Uterus (tissue), 2 donors: ENCODE results near the gene AGBL4.

Experiments
- POLR2A ChIP-seq, 2 donors: fragments of 450-650 bp; IDR thresholded peaks; one replicate each; pipeline ENCODE4 v1.6.1; 2016; ENCODE audit warnings: antibody characterized with exemption in 2 of 2, mild to moderate bottlenecking in 1 of 2, moderate library complexity in 1 of 2
- TF ChIP-seq, protein P1 (sequence below), 4 experiments: fragments of 200-600 bp in 2 of 4; fragments of 450-650 bp in 2 of 4; sonication (generic) in 2 of 4; IDR thresholded peaks; one replicate each; pipeline ENCODE4 v1.5.1; 2016 to 2019; ENCODE audit warnings: antibody characterized with exemption in 4 of 4, mild to moderate bottlenecking in 2 of 4, moderate library complexity in 1 of 4

DNA sequence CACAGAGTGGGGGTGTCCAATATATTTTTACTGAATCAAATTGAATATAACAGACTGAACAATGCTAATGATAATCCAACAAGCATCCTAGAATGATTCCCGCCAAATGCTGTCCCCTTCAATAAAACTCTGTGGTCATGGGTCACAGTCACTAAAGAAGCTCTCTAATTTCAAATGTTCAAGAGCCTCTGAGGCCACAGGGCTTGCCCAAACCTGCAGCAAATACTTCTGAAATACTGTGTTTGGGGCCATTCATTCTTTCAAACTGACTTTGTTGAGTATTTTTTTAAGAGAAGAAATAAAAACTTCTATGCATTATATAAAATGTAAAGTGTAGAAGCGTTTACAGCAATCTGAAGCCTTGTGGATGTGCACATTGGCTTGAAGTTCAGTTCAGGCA, 1239.5 kb downstream of the AGBL4 start:
- TF ChIP-seq POLR2A (IDR thresholded peaks at IDR 0.05): no peak
- TF ChIP-seq, protein P1, sequence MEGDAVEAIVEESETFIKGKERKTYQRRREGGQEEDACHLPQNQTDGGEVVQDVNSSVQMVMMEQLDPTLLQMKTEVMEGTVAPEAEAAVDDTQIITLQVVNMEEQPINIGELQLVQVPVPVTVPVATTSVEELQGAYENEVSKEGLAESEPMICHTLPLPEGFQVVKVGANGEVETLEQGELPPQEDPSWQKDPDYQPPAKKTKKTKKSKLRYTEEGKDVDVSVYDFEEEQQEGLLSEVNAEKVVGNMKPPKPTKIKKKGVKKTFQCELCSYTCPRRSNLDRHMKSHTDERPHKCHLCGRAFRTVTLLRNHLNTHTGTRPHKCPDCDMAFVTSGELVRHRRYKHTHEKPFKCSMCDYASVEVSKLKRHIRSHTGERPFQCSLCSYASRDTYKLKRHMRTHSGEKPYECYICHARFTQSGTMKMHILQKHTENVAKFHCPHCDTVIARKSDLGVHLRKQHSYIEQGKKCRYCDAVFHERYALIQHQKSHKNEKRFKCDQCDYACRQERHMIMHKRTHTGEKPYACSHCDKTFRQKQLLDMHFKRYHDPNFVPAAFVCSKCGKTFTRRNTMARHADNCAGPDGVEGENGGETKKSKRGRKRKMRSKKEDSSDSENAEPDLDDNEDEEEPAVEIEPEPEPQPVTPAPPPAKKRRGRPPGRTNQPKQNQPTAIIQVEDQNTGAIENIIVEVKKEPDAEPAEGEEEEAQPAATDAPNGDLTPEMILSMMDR (IDR thresholded peaks at IDR 0.05): no peak
